Spleen (tissue), 11 donors: ENCODE results near the gene ZNF586. TPM values are rescaled to one million over a fixed set of nuclear protein-coding genes. Genes with fewer than 3 reads are reported as not detected.

Source experiments
- DNase-seq: peaks from one replicate; pipeline ENCODE4 v3.0.0-alpha.2; 2020
- H3K27ac ChIP-seq, 8 donors: fragments of 200-600 bp; sonication (generic) in 7 of 8; 1 replicate in 4 of 8; 2 replicates in 4 of 8; pipeline versions ENCODE4 v1.5.0 to v1.8.0; 2016 to 2021; ENCODE audit warnings: inconsistent platforms in 4 of 8, mild to moderate bottlenecking in 4 of 8, moderate library complexity in 1 of 8
- H3K27me3 ChIP-seq, 7 donors: fragments of 200-600 bp; sonication (generic) in 6 of 7; replicated peaks in 1 of 7; 1 replicate in 4 of 7; 2 replicates in 3 of 7; pipeline versions ENCODE4 v1.5.0 to v1.8.0; 2016 to 2021; ENCODE audit warnings: inconsistent platforms in 3 of 7, mild to moderate bottlenecking in 1 of 7
- H3K36me3 ChIP-seq, 6 donors: fragments of 200-600 bp; sonication (generic) in 5 of 6; 1 replicate in 4 of 6; 2 replicates in 2 of 6; pipeline versions ENCODE4 v1.5.0 to v1.8.0; 2016 to 2021; ENCODE audit warnings: inconsistent platforms in 2 of 6
- H3K4me1 ChIP-seq, 6 donors: fragments of 200-600 bp; sonication (generic) in 5 of 6; 1 replicate in 3 of 6; 2 replicates in 3 of 6; pipeline versions ENCODE4 v1.5.0 to v1.8.0; 2016 to 2021; ENCODE audit warnings: inconsistent platforms in 3 of 6
- H3K4me3 ChIP-seq, 8 donors: fragments of 200-600 bp; sonication (generic) in 7 of 8; 1 replicate in 4 of 8; 2 replicates in 4 of 8; pipeline versions ENCODE4 v1.5.0 to v1.8.0; 2016 to 2021; ENCODE audit warnings: inconsistent platforms in 4 of 8, mild to moderate bottlenecking in 4 of 8, moderate library complexity in 2 of 8
- H3K9me3 ChIP-seq, 8 donors: fragments of 200-600 bp; sonication (generic) in 7 of 8; 1 replicate in 4 of 8; 2 replicates in 4 of 8; pipeline versions ENCODE4 v1.5.0 to v1.8.0; 2016 to 2021; ENCODE audit warnings: inconsistent platforms in 4 of 8
- POLR2A ChIP-seq, 3 donors: fragments of 450-650 bp; IDR thresholded peaks; one replicate each; pipeline ENCODE4 v1.5.1; 2017; ENCODE audit warnings: antibody characterized with exemption in 3 of 3, mild to moderate bottlenecking in 1 of 3
- POLR2AphosphoS5 ChIP-seq, 3 donors: sonication (generic); formaldehyde crosslinking; IDR thresholded peaks; one replicate each; pipeline ENCODE4 v1.5.1; 2017; ENCODE audit warnings: antibody characterized with exemption in 3 of 3
- WGBS, 5 donors: extraction: QIAGEN DNeasy Blood & Tissue Kit in 3 of 5; methylation state at CpG; one replicate each; pipeline versions ENCODE4 v1.1.5 to v1.1.7; 2013 to 2018; 5-methylcytosine and 5-hydroxymethylcytosine counted together
- intact Hi-C: fragments of 100-400 bp; cut with DNase I; formaldehyde crosslinking; loops from one replicate; pipeline ENCODE4 v1.15.0; 2023; ENCODE audit warnings: low total_unique reads
- polyA plus RNA-seq, 3 donors: library from polyadenylated mRNA; stranded (reverse); fragments of 200-250 nt; gene quantifications; one replicate each; pipeline ENCODE4 v1.2.1, GENCODE V29; 2013
- total RNA-seq, 7 donors: library from RNA; depleted of rRNA in 3 of 7; stranded (reverse); fragments of >200 nt in 3 of 7; fragmentation: NEBNext Ultra II Directional in 4 of 7; extraction: Animal tissue kit (Norgen Biotek cat#: 25700) in 4 of 7; gene quantifications; one replicate each; pipeline versions ENCODE4 v1.1.0 to v1.2.1, GENCODE V29; 2016 to 2021
- TF ChIP-seq, protein P1 (sequence below), 11 experiments: fragments of 200-600 bp in 7 of 11; fragments of 450-650 bp in 4 of 11; sonication (generic) in 4 of 11; IDR thresholded peaks in 8 of 11; conservative IDR thresholded peaks in 3 of 11; 1 replicate in 7 of 11; 2 replicates in 4 of 11; pipeline versions ENCODE4 v1.4.0 to v1.8.0; 2016 to 2021; ENCODE audit warnings: antibody characterized with exemption in 11 of 11, inconsistent platforms in 4 of 11, mild to moderate bottlenecking in 1 of 11
- donor health status: healthy with polysubstance abuse.
- donor health status: DM: no; HTN: no; CAD: no; lungs with moderate emphysema.
- donor health status: DM: no; HTN: no; CAD: no.
- donor health status: Bipolar disorder and iron deficiency.
- donor health status: healthy.
- donor health status: DM: no; HTN: no; CAD: no.
- donor health status: DM: yes; HTN: yes; CAD: no.

ZNF586 gene
- total and polyA plus RNA-seq, 10 donors: 7.3 to 45.6 (median 31.8) TPM

DNA sequence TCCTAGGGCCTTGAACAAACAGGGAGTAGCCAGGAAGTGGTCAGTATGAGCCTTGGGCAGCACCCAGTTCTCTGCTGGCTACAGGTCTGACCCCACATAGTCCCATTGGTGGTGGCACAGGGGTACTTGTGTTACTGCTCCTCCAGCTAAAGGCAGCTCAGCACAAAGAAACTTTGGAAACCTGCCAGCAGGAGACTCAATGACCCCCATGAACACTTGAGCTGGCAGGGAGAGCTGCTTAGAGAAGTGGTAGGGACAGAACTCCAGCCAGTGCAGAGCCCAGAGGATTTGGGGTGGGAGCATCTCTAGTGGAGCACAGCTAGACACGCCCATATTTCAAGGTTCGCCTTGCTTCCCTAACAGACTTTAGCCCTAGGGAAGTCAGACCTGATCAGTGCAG lies 10.4 kb upstream of the ZNF586 start:
- Histone ChIP-seq H3K4me3 (no peak overlapping the region), H3K27me3 (no peaks in the 10 kb centered on the region), H3K36me3 (peaks cover 15 to 100% (median 71%) of the 10 kb centered on the region in 6 donors), H3K4me1 (no peaks in the 10 kb centered on the region), H3K27ac (no peak overlapping the region), H3K9me3 (peaks cover 0 to 95% (median 50%) of the 10 kb centered on the region in 8 donors)
- no peak for DNase-seq
- no peak for TF ChIP-seq POLR2AphosphoS5 (IDR thresholded peaks at IDR 0.05)
- TF ChIP-seq, protein P1, sequence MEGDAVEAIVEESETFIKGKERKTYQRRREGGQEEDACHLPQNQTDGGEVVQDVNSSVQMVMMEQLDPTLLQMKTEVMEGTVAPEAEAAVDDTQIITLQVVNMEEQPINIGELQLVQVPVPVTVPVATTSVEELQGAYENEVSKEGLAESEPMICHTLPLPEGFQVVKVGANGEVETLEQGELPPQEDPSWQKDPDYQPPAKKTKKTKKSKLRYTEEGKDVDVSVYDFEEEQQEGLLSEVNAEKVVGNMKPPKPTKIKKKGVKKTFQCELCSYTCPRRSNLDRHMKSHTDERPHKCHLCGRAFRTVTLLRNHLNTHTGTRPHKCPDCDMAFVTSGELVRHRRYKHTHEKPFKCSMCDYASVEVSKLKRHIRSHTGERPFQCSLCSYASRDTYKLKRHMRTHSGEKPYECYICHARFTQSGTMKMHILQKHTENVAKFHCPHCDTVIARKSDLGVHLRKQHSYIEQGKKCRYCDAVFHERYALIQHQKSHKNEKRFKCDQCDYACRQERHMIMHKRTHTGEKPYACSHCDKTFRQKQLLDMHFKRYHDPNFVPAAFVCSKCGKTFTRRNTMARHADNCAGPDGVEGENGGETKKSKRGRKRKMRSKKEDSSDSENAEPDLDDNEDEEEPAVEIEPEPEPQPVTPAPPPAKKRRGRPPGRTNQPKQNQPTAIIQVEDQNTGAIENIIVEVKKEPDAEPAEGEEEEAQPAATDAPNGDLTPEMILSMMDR (IDR thresholded peaks at IDR 0.05 in 8 of 11, conservative IDR thresholded peaks at IDR 0.05 in 3 of 11): no peak
- no peak for TF ChIP-seq POLR2A (IDR thresholded peaks at IDR 0.05)
- WGBS, 5 donors: 93 to 100% (median 96%) methylated on average over 2 of the region's 2 CpGs; no CpG with 5 or more reads in 1 of the 5 donors
- intact Hi-C loops: no loop called here

DNA sequence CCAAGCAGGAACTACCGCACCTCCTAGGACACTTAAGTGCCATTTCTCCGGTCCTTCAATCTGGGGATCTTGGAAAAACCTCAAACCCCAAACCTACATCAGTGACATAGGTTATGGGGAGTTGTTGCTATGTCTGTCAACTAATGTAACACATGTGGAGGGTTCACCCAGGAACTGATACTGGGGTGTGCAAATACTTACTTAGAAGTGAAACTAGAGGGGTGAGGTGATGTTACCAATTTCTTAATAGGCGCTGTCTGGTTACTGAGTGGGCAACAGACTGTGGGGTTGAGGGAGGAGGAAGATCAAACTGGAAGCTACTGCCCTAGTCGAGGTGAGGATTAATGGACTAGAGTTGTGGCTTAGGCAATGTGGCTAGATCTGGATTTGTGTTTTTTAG lies 1.9 kb downstream of the ZNF586 start:
- H3K27me3 ChIP-seq: no peaks in the 10 kb centered on the region
- H3K36me3 ChIP-seq: peaks cover 5 to 61% (median 33%) of the 10 kb centered on the region in 6 donors
- H3K4me1 ChIP-seq: peaks cover 14 to 69% (median 43%) of the 10 kb centered on the region in 6 donors
- H3K27ac ChIP-seq: peak overlapping the region in 2 of 8 donors; percentile 31 to 36
- 83 to 88% (median 87%) methylated on average over 4 of the region's 4 CpGs for whole genome bisulfite sequencing, 5 donors
- DNase-seq: no peak
- H3K4me3 ChIP-seq: peak overlapping the region in 2 of 8 donors; percentile 81 to 95
- H3K9me3 ChIP-seq: peaks cover 0 to 65% (median 44%) of the 10 kb centered on the region in 8 donors
- TF ChIP-seq, protein P1 (IDR thresholded peaks at IDR 0.05 in 8 of 11, conservative IDR thresholded peaks at IDR 0.05 in 3 of 11): no peak
- TF ChIP-seq POLR2A (IDR thresholded peaks at IDR 0.05): no peak
- no peak for TF ChIP-seq POLR2AphosphoS5 (IDR thresholded peaks at IDR 0.05)
- intact Hi-C loops: no loop called here

DNA sequence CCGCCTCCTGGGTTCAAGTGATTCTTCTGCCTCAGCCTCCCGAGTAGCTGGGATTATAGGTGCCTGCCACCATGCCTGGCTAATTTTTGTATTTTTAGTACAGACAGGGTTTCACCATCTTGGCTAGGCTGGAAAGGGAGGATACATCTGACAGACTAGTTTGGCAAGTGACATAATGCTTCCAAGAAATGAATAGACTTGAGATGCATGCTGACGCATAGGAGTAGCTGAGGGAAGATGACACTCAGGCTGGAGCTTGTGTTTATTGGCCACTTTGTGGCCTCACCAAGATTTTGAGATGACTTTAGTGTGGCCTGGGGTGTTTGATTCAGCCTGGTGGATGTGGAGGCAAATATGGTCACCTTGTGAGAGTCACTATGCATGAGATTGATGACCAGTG lies 4.0 kb downstream of the ZNF586 start:
- H3K4me1 ChIP-seq: peaks cover 14 to 74% (median 43%) of the 10 kb centered on the region in 6 donors
- 95 to 98% (median 97%) methylated on average over 3 of the region's 3 CpGs for WGBS, 5 donors
- TF ChIP-seq, protein P1 (IDR thresholded peaks at IDR 0.05 in 8 of 11, conservative IDR thresholded peaks at IDR 0.05 in 3 of 11): no peak
- TF ChIP-seq POLR2A (IDR thresholded peaks at IDR 0.05) (no peak), POLR2AphosphoS5 (IDR thresholded peaks at IDR 0.05) (no peak)
- H3K9me3 ChIP-seq: peaks cover 7 to 85% (median 65%) of the 10 kb centered on the region in 8 donors
- no peak overlapping the region for H3K27ac ChIP-seq
- H3K27me3 ChIP-seq: no peaks in the 10 kb centered on the region
- peaks cover 15 to 81% (median 53%) of the 10 kb centered on the region in 6 donors for H3K36me3 ChIP-seq
- H3K4me3 ChIP-seq: peak overlapping the region in 1 of 8 donors; percentile 3
- intact Hi-C loops: no loop called here
- DNase-seq: no peak

DNA sequence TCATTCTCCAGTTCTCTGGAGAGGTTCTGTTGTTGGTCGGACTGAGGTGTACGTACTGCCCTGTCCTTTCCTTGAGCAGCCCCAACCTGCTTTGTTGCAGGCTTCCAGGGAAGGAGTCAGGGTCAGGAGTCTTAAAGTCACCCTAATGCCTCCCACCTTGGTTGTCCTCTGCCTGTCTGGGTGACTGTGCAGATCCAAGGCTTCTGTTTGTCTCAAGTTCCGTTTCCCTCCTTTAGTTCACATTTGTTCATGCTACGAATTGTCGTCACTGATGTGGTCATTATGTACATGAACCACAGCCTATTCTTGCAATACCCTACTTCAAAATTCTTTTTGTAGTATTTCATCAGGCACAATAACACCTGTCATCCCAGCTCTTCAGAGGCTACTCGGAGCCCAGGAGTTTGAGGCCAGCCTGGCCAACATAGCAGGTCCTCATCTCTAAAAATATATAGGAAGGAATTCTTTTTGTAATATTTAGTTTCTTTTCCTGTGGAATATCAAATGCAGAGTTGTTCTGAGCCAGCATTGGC lies 7.4 kb downstream of the ZNF586 start:
- peaks cover 0 to 46% (median 19%) of the 10 kb centered on the region in 6 donors for H3K4me1 ChIP-seq
- peak overlapping the region in 1 of 8 donors; percentile 24 for H3K4me3 ChIP-seq
- H3K36me3 ChIP-seq: peaks cover 27 to 100% (median 79%) of the 10 kb centered on the region in 6 donors
- TF ChIP-seq, protein P1 (IDR thresholded peaks at IDR 0.05 in 8 of 11, conservative IDR thresholded peaks at IDR 0.05 in 3 of 11): no peak
- TF ChIP-seq POLR2A (IDR thresholded peaks at IDR 0.05) (no peak), POLR2AphosphoS5 (IDR thresholded peaks at IDR 0.05) (no peak)
- peak overlapping the region in 2 of 8 donors; percentile 30 to 34 for H3K27ac ChIP-seq
- H3K9me3 ChIP-seq: peaks cover 22 to 100% (median 97%) of the 10 kb centered on the region in 8 donors
- intact Hi-C loops: no loop called here
- DNase-seq: no peak
- WGBS, 5 donors: 85 to 93% (median 88%) methylated on average over 6 of the region's 6 CpGs
- no peaks in the 10 kb centered on the region for H3K27me3 ChIP-seq
